Measurements from ENCODE around the gene MIPOL1. TPM values are rescaled to one million over a fixed set of nuclear protein-coding genes. Genes with fewer than 3 reads are reported as not detected.

The MIPOL1 gene
- total and polyA plus RNA-seq, 2 of the 4 experiments (the other 2 are of a cell fraction), result 2.7 to 5.9 TPM

GRCh38 chr14:37453985-37454384 is 256.2 kb downstream of the MIPOL1 start:
- H2BK5ac ChIP-seq (ENCODE audit: low read depth, low read length, poor library complexity, severe bottlenecking), result no peak overlapping the region
- no peak overlapping the region for H2AFZ ChIP-seq (replicated peaks; ENCODE audit: low read length, poor library complexity)
- intact Hi-C loops (cut with micrococcal nuclease), result loop anchor here (10.0 kb wide), 1 partner anchor 61 kb away; no protein-coding TSS in a partner anchor
- no peak overlapping the region for H3K14ac ChIP-seq (replicated peaks; ENCODE audit: low read depth, low read length)
- H3K27ac ChIP-seq (ENCODE audit: insufficient read depth, low read length), result no peak overlapping the region
- DNase-seq (no peak), ATAC-seq (ENCODE audit: low read depth) (no peak)
- no peak overlapping the region for H3K4me2 ChIP-seq (ENCODE audit: low read depth, low read length)
- no peak overlapping the region for H4K91ac ChIP-seq (ENCODE audit: insufficient read depth, low read depth, low read length)
- H3K18ac ChIP-seq (ENCODE audit: low read depth, low read length), result no peak overlapping the region
- no peaks in the 10 kb centered on the region for H3K9me1 ChIP-seq (ENCODE audit: insufficient read depth, low read length)
- in situ Hi-C loops (cut with MboI; ENCODE audit: low sequenced_read_pairs), result no loop called here
- H4K8ac ChIP-seq (ENCODE audit: low read depth in 2 of 2, low read length in 2 of 2), result no peak overlapping the region
- no peak overlapping the region for H2BK20ac ChIP-seq (ENCODE audit: low read depth, low read length)
- no peak overlapping the region for H3K9ac ChIP-seq (ENCODE audit: low read depth, low read length)
- no peak overlapping the region for H3K23ac ChIP-seq (ENCODE audit: low read depth, low read length)
- no peaks in the 10 kb centered on the region for H3K36me3 ChIP-seq (ENCODE audit: control insufficient read depth, insufficient read depth, low read length)
- H3K9me3 ChIP-seq (ENCODE audit: control insufficient read depth, insufficient read depth, low read length), result no peaks in the 10 kb centered on the region
- H4K20me1 ChIP-seq (ENCODE audit: insufficient read depth, low read length), result no peaks in the 10 kb centered on the region
- H2AK5ac ChIP-seq (ENCODE audit: low read depth, low read length), result no peak overlapping the region
- H2BK15ac ChIP-seq (ENCODE audit: low read depth, low read length), result no peak overlapping the region
- H2AK9ac ChIP-seq (replicated peaks; ENCODE audit: low read depth, low read length, poor library complexity), result no peak overlapping the region
- no peaks in the 10 kb centered on the region for H3K27me3 ChIP-seq (ENCODE audit: control insufficient read depth, insufficient read depth, low read length)
- ChIA-PET CTCF (interaction anchor here (0.6 kb wide), 1 partner anchor 118 kb away, joined by 3 read pairs; no protein-coding TSS in a partner anchor), POLR2A (ENCODE audit: unreplicated experiment) (no interaction called here)
- H3K4ac ChIP-seq (ENCODE audit: low read depth, low read length), result no peak overlapping the region
- H3K56ac ChIP-seq (ENCODE audit: extremely low read depth, insufficient read depth, low read length), result no peak overlapping the region
- no peak overlapping the region for H4K5ac ChIP-seq (ENCODE audit: low read depth, low read length)
- dilution Hi-C loops (cut with HindIII; ENCODE audit: low sequenced_read_pairs, unreplicated experiment), result no loop called here
- 100% methylated on average over 1 of the region's 1 CpG; no CpG with 5 or more reads in 1 of the 2 experiments for WGBS, 2 experiments (ENCODE audit: extremely low coverage in 2 of 2, insufficient read length in 1 of 2)
- no peaks in the 10 kb centered on the region for H3K79me1 ChIP-seq (ENCODE audit: low read depth in 1 of 2, low read length in 2 of 2)
- TF ChIP-seq NFE2L2 (IDR thresholded peaks at IDR 0.05; ENCODE audit: low read depth, low read length) (no peak), MAZ (IDR thresholded peaks at IDR 0.05; ENCODE audit: borderline replicate concordance, low read depth, low read length) (no peak), CHD1 (IDR thresholded peaks at IDR 0.05; ENCODE audit: low read depth, low read length) (no peak), CTCF (conservative IDR thresholded peaks at IDR 0.05; ENCODE audit: low read depth, low read length) (no peak), MAFK (IDR thresholded peaks at IDR 0.05; ENCODE audit: low read depth, low read length) (no peak), RFX5 (IDR thresholded peaks at IDR 0.05; ENCODE audit: low read depth, low read length) (no peak), RCOR1 (IDR thresholded peaks at IDR 0.05; ENCODE audit: insufficient replicate concordance, low read length) (no peak), FOS (IDR thresholded peaks at IDR 0.05; ENCODE audit: low read depth, low read length) (no peak), MXI1 (IDR thresholded peaks at IDR 0.05; ENCODE audit: borderline replicate concordance, low read depth, low read length) (no peak), SMC3 (IDR thresholded peaks at IDR 0.05; ENCODE audit: low read depth, low read length) (no peak)
- TF ChIP-seq, protein P1, sequence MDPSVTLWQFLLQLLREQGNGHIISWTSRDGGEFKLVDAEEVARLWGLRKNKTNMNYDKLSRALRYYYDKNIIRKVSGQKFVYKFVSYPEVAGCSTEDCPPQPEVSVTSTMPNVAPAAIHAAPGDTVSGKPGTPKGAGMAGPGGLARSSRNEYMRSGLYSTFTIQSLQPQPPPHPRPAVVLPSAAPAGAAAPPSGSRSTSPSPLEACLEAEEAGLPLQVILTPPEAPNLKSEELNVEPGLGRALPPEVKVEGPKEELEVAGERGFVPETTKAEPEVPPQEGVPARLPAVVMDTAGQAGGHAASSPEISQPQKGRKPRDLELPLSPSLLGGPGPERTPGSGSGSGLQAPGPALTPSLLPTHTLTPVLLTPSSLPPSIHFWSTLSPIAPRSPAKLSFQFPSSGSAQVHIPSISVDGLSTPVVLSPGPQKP (IDR thresholded peaks at IDR 0.05; ENCODE audit: borderline replicate concordance, low read depth, low read length), result no peak
- TF ChIP-seq, protein P2, sequence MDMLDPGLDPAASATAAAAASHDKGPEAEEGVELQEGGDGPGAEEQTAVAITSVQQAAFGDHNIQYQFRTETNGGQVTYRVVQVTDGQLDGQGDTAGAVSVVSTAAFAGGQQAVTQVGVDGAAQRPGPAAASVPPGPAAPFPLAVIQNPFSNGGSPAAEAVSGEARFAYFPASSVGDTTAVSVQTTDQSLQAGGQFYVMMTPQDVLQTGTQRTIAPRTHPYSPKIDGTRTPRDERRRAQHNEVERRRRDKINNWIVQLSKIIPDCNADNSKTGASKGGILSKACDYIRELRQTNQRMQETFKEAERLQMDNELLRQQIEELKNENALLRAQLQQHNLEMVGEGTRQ (IDR thresholded peaks at IDR 0.05; ENCODE audit: low read depth, low read length), result no peak
- H3K4me1 ChIP-seq (ENCODE audit: control insufficient read depth, insufficient read depth, low read length), result no peaks in the 10 kb centered on the region
- H3K4me3 ChIP-seq (ENCODE audit: insufficient read depth, low read depth, low read length), result no peak overlapping the region
- no peak overlapping the region for H2BK120ac ChIP-seq (ENCODE audit: low read depth, low read length)
- BruUV-seq (replicated peaks), result no TSS peak
